Measurements from ENCODE around the gene AP3B1. TPM values are rescaled to one million over a fixed set of nuclear protein-coding genes. Genes with fewer than 3 reads are reported as not detected.

Gene AP3B1
- total and polyA plus RNA-seq, 2 of the 8 experiments (the other 6 are each of a cell fraction or from before 2014, with no cell fraction given) = 45.8 to 48.3 TPM

GRCh38 chr5:78213799-78214198, 80.7 kb downstream of the AP3B1 start:
- POLR2A ChIA-PET (ENCODE audit: partially characterized antibody) = no interaction called here
- Histone ChIP-seq H2BK120ac (replicated peaks; ENCODE audit: low read depth, low read length) (no peak overlapping the region), H3K4me2 (ENCODE audit: insufficient read depth in 1 of 2, low read depth in 2 of 2, low read length in 2 of 2) (no peak overlapping the region), H3K27me3 (replicated peaks in 1 of 4; ENCODE audit: control insufficient read depth in 3 of 4, extremely low read depth in 1 of 4, insufficient read depth in 3 of 4, low read length in 3 of 4) (no peaks in the 10 kb centered on the region), H3K18ac (ENCODE audit: extremely low read depth, low read length) (no peak overlapping the region), H3K14ac (ENCODE audit: insufficient read length) (no peak overlapping the region), H2BK15ac (ENCODE audit: low read length) (no peak overlapping the region), H4K91ac (replicated peaks; ENCODE audit: insufficient read length, low read length) (no peak overlapping the region), H3K4ac (replicated peaks; ENCODE audit: insufficient read length, low read depth, low read length) (no peak overlapping the region), H3K9ac (replicated peaks in 1 of 4; ENCODE audit: extremely low read depth in 1 of 4, low read depth in 3 of 4, low read length in 3 of 4) (no peak overlapping the region), H2BK12ac (ENCODE audit: low read depth, low read length) (no peak overlapping the region), H3K79me2 (ENCODE audit: control insufficient read depth in 1 of 2, insufficient read depth in 2 of 2, low read length in 2 of 2) (no peaks in the 10 kb centered on the region), H2BK5ac (ENCODE audit: low read depth, low read length) (no peak overlapping the region), H3K56ac (replicated peaks; ENCODE audit: insufficient read length, low read depth, low read length) (no peak overlapping the region), H3K27ac (ENCODE audit: low read depth, low read length) (no peak overlapping the region), H2AFZ (ENCODE audit: low read length) (no peak overlapping the region), H2AK5ac (ENCODE audit: low read depth, low read length) (no peak overlapping the region), H3K9me3 (ENCODE audit: insufficient read depth in 2 of 2, low read depth in 1 of 2, low read length in 1 of 2) (no peaks in the 10 kb centered on the region), H4K5ac (ENCODE audit: insufficient read length, low read depth, low read length) (no peak overlapping the region), H2BK20ac (ENCODE audit: low read length) (no peak overlapping the region), H4K20me1 (replicated peaks in 1 of 2; ENCODE audit: control insufficient read depth in 1 of 2, insufficient read depth in 2 of 2, low read length in 2 of 2) (no peaks in the 10 kb centered on the region), H3K23ac (ENCODE audit: insufficient read length) (no peak overlapping the region), H3K79me1 (ENCODE audit: low read depth, low read length) (0 out of 2 replicates have a peak, but pooled peaks cover 2% of the 10 kb centered on the region), H3K4me1 (replicated peaks in 1 of 4; ENCODE audit: control insufficient read depth in 3 of 4, insufficient read depth in 4 of 4, low read length in 3 of 4) (peaks cover 0 to 5% (median 0%) of the 10 kb centered on the region in 4 experiments; a peak in 2 of 7 replicates), H3K36me3 (ENCODE audit: control insufficient read depth in 2 of 4, insufficient read depth in 4 of 4, low read length in 3 of 4) (0 out of 8 replicates have a peak, but pooled peaks cover 0 to 4% (median 0%) of the 10 kb centered on the region in 4 experiments), H3K23me2 (ENCODE audit: low read depth, low read length) (no peaks in the 10 kb centered on the region), H4K8ac (ENCODE audit: extremely low read depth, insufficient read depth, low read length) (no peak overlapping the region), H3K4me3 (ENCODE audit: extremely low read depth in 1 of 4, insufficient read depth in 2 of 4, low read depth in 3 of 4, low read length in 4 of 4) (no peak overlapping the region)
- WGBS, 2 experiments (ENCODE audit: extremely low coverage in 1 of 2, insufficient coverage in 1 of 2, insufficient read length in 1 of 2, insufficient replicate concordance in 2 of 2, low coverage in 1 of 2, low lambda C conversion rate in 2 of 2, missing lambda C conversion rate in 1 of 2) = 91% methylated on average over 3 of the region's 3 CpGs; no CpG with 5 or more reads in 1 of the 2 experiments
- FAIRE-seq (no peak), DNase-seq (ENCODE audit: low read depth in 1 of 2, low spot score in 2 of 2) (no peak)
- CTCF ChIA-PET (ENCODE audit: partially characterized antibody) = no interaction called here
- no peak for TF ChIP-seq TAF7 (optimal IDR thresholded peaks at IDR 0.05; ENCODE audit: borderline replicate concordance, low read depth, low read length)
- no peak for TF ChIP-seq KDM4A (IDR thresholded peaks at IDR 0.05; ENCODE audit: low read depth, low read length, severe bottlenecking)
- TF ChIP-seq SP1 (IDR thresholded peaks at IDR 0.05; ENCODE audit: low read depth, low read length) = no peak
- no peak for TF ChIP-seq CHD2 (IDR thresholded peaks at IDR 0.05; ENCODE audit: low read length)
- no peak for TF ChIP-seq SUZ12 (IDR thresholded peaks at IDR 0.05; ENCODE audit: low read length)
- TF ChIP-seq RXRA (IDR thresholded peaks at IDR 0.05; ENCODE audit: insufficient read depth, low read depth, low read length) = no peak
- no peak for TF ChIP-seq CTBP2 (IDR thresholded peaks at IDR 0.05; ENCODE audit: borderline replicate concordance, insufficient read depth, insufficient read length, low read length)

All from H1 (cell line).